Lower leg skin (tissue), 4 donors: ENCODE data around the gene GPX4. TPM values are rescaled to one million over a fixed set of nuclear protein-coding genes. Genes with fewer than 3 reads are reported as not detected.

ENCODE experiments used
- DNase-seq, 2 donors: peaks; one replicate each; pipeline ENCODE4 v3.0.0-alpha.2; 2019; ENCODE audit warnings: low spot score in 2 of 2
- H3K4me3 ChIP-seq: fragments of 200-600 bp; sonication (generic); 2 replicates; pipeline ENCODE4 v1.5.1; 2017; ENCODE audit warnings: mild to moderate bottlenecking, low read depth; ENCODE audit not compliant: poor library complexity, severe bottlenecking
- POLR2A ChIP-seq, 2 donors: fragments of 450-650 bp; IDR thresholded peaks; one replicate each; pipeline ENCODE4 v1.6.1; 2016 to 2017; ENCODE audit warnings: antibody characterized with exemption in 2 of 2, mild to moderate bottlenecking in 1 of 2, moderate library complexity in 1 of 2
- WGBS, 2 donors: methylation state at CpG; one replicate each; pipeline ENCODE4 v1.1.5; 2018; 5-methylcytosine and 5-hydroxymethylcytosine counted together
- intact Hi-C: fragments of 100-400 bp; cut with DNase I; formaldehyde crosslinking; loops from one replicate; pipeline ENCODE4 v1.15.0; 2023; ENCODE audit warnings: low total_unique reads
- total RNA-seq, 4 donors: library from RNA; depleted of rRNA; stranded (reverse); fragments of >200 nt; gene quantifications; one replicate each; pipeline ENCODE4 v1.1.0, GENCODE V29; 2016
- TF ChIP-seq, protein P1 (sequence below), 3 donors: fragments of 450-650 bp; IDR thresholded peaks; one replicate each; pipeline ENCODE4 v1.5.1; 2016; ENCODE audit warnings: antibody characterized with exemption in 3 of 3, mild to moderate bottlenecking in 3 of 3, moderate library complexity in 2 of 3

GPX4 gene
- total RNA-seq, 4 donors from 2014 or later = 375 to 507 (median 469) TPM

DNA sequence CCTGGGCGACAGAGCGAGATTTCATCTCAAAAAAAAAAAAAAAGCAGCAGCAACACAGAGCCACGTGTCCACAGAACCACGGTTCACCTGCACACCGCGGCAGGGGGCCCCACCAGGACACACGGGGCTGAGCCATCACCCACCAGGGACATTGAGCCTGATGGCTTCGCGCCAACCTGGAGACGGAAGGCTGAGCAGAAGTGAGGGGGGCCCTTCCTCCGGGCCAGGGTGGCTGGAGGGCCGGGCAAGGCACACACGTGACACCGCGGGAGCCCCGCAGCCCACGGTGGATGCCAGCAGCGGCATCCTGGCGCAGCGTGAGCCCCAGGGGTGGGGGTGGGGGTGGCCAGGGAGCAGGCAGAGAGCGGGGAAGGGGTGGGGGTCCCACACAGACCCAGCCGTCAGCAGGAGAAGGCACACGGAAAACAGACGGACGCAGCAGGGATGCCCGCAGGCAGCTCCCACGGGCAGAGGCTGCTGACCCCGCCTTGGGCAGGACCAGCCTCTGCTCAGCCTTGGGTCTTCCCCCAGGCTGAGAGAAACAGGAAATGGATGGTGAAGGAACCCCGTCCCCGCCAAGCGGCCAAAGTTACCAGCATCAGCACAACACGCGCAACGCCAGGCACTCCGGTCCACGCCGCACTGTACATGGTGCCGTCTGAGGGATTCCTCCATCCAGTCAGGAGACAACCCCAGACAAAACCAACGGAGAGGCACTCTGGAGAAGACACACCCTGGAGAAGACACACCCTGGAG, 36.7 kb downstream of the GPX4 start:
- no peak for TF ChIP-seq POLR2A (IDR thresholded peaks at IDR 0.05)
- TF ChIP-seq, protein P1, sequence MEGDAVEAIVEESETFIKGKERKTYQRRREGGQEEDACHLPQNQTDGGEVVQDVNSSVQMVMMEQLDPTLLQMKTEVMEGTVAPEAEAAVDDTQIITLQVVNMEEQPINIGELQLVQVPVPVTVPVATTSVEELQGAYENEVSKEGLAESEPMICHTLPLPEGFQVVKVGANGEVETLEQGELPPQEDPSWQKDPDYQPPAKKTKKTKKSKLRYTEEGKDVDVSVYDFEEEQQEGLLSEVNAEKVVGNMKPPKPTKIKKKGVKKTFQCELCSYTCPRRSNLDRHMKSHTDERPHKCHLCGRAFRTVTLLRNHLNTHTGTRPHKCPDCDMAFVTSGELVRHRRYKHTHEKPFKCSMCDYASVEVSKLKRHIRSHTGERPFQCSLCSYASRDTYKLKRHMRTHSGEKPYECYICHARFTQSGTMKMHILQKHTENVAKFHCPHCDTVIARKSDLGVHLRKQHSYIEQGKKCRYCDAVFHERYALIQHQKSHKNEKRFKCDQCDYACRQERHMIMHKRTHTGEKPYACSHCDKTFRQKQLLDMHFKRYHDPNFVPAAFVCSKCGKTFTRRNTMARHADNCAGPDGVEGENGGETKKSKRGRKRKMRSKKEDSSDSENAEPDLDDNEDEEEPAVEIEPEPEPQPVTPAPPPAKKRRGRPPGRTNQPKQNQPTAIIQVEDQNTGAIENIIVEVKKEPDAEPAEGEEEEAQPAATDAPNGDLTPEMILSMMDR (IDR thresholded peaks at IDR 0.05) = no peak
- no peak overlapping the region for H3K4me3 ChIP-seq
- no peak for DNase-seq
- intact Hi-C loops = no loop called here
- 87 to 88% methylated on average over 32 to 38 of the region's 39 CpGs for WGBS, 2 donors

DNA sequence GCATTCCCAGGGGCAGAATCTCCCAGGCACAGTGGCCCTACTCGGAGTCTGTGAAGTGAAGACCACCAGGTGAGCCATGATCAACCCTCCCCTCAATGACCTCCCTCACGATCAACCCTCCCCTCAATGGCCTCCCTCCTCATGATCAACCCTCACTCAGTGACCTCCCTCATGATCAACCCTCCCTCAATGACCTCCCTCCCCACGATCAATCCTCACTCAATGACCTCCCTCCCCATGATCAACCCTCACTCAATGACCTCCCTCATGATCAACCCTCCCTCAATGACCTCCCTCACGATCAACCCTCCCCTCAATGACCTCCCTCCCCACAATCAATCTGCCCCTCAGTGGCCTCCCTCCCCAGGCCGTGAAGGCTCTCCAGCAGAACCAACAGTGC, 38.1 kb downstream of the GPX4 start:
- H3K4me3 ChIP-seq = no peak overlapping the region
- no peak for TF ChIP-seq POLR2A (IDR thresholded peaks at IDR 0.05)
- TF ChIP-seq, protein P1 (IDR thresholded peaks at IDR 0.05) = no peak
- WGBS, 2 donors = 80 to 81% methylated on average over 5 of the region's 5 CpGs
- DNase-seq = no peak
- intact Hi-C loops = no loop called here

DNA sequence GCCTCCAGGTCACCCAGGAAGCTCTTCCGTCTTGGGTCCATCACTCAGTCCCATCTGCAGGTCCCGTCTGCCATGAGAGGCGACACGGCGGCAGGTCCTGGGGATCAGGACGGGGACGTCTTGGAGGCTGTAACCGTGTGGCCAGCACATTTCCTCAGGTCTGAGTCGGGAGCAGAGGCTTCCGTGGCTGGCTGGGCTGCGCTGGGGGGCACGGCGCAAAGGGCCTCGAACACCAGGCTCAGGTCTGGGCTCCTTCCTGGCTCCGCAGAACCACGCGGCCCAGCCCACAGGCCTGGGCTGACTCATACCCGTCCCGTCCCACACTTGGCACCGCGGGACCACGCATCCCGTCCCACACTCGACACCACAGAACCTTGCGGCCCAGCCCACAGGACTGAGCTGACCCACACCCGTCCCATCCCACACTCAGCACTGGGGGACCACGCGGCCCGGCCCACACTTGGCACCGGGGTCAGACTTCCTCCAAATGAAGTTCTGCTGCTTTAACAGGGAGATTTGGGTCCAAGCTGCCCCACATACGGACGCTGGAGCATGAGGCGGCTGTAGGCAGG, 40.1 kb downstream of the GPX4 start:
- intact Hi-C loops = no loop called here
- TF ChIP-seq, protein P1 (IDR thresholded peaks at IDR 0.05) = no peak
- TF ChIP-seq POLR2A (IDR thresholded peaks at IDR 0.05) = no peak
- 88 to 93% methylated on average over 23 of the region's 33 CpGs for WGBS, 2 donors
- no peak for DNase-seq
- H3K4me3 ChIP-seq = no peak overlapping the region

DNA sequence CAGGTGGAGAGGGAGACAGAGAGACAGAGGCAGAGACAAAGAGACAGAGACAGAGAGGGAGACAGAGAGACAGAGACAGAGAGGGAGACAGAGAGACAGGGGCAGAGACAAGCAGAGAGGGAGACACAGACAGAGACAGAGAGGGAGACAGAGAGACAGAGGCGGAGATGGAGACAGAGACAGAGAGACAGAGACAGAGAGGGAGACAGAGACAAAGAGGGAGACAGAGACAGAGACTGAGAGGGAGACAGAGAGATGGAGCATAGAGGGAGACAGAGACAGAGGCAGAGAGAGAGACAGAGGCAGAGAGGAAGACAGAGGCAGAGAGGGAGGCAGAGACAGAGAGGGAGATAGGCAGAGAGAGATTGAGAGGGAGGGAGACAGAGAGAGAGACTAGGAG, 40.9 kb downstream of the GPX4 start:
- H3K4me3 ChIP-seq = no peak overlapping the region
- no peak for DNase-seq
- TF ChIP-seq, protein P1 (IDR thresholded peaks at IDR 0.05) = no peak
- TF ChIP-seq POLR2A (IDR thresholded peaks at IDR 0.05) = no peak
- 92 to 97% methylated on average over 1 of the region's 1 CpG for WGBS, 2 donors
- intact Hi-C loops = no loop called here

DNA sequence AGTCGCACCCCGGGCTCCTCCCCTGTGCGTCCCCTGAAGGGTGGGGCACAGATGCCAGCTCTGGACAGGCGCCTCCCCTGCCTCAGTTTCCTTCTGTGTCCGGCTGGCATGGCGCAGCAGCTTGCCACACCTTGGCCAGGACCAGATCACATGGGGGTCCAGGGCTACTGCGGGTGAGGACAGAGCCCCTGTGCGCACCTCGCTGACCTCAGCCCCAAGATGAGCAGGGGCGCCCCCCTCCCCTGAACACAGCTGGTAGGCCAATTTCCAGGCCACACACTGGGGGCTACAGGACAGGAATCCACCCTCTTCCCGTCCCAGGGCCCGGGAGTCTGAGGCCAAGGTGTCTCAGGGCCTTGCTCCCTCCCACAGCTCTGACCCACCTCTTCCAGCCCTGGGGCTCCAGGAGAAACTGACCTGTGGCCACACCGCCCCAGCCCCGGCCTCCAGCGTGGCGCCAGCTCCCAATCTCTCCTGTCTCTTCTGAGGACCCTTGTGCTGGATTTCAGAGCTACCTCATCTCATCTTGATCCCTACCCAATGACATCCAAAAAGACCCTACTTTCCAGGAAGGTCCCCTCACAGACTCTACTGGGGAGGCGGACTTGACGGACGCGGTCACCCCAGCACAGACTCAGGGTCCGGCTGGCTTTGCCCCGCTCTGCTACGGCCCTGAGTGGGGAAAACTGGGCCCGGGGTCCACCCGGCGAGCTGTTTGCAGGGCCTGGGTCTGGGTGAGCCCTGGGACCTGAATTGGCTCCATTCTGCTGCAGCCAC, 42.0 kb downstream of the GPX4 start:
- WGBS, 2 donors = 96 to 97% methylated on average over 26 of the region's 26 CpGs
- intact Hi-C loops = no loop called here
- no peak for DNase-seq
- no peak for TF ChIP-seq POLR2A (IDR thresholded peaks at IDR 0.05)
- TF ChIP-seq, protein P1 (IDR thresholded peaks at IDR 0.05) = no peak
- no peak overlapping the region for H3K4me3 ChIP-seq
